GM20431 (cell line): ENCODE measurements around the gene NEO1.

Experiments
- in situ Hi-C: fragments of 300-500 bp; cut with MseI, MboI; formaldehyde crosslinking; loops from one replicate; pipeline ENCODE4 v1.15.0; 2020; ENCODE audit warnings: low sequenced_read_pairs; ENCODE audit not compliant: unreplicated experiment

Gene NEO1

DNA sequence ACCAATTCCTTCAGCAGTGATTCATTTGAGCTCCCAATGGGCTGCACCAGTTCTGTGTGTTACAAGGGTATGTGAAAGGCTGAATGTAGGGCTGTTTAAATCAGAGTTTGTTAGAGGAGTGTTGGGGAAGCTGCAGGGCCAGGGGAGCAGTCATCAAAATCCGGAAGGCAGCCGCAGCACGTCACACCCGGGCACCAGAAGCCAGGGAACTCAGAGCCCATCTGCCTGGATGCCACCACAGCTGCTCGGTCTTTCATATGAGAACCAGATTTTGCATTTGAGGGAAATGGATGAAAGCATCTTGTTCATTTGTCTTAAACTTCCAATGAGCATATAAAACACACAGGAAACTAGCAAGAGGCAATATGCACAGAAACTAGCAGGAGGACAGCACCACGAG is 24.2 kb upstream of the NEO1 start:
- in situ Hi-C loops: no loop called here

DNA sequence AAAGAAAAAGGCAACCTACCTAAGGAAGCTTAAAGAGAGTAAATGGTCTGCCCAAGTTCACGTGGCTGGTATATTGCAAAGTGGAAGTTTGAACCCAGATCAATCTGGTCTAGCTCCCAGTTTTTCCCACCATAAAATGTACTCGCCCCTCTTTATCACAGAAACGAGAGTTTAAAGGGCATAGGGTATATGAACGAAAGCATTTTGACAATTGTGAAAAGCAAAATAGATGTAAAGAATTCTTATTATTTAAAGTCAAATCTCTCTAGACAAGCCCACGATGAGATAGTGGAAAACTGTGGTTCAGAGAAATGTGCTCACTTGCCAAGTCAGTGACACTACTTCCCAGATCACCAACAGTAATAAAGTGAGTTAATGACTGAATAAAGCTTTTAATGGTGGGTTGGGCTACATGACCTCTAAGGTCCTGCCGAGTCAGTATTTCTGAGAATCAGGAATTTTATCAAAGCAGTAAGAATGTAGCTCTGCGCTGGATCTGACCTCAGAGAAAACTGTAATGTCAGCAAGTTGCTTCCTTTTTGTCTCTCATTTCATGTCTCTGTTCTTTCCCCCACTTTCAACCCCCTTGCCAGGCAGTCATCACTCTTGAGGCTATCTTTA is 23.3 kb upstream of the NEO1 start:
- in situ Hi-C loops: no loop called here

DNA sequence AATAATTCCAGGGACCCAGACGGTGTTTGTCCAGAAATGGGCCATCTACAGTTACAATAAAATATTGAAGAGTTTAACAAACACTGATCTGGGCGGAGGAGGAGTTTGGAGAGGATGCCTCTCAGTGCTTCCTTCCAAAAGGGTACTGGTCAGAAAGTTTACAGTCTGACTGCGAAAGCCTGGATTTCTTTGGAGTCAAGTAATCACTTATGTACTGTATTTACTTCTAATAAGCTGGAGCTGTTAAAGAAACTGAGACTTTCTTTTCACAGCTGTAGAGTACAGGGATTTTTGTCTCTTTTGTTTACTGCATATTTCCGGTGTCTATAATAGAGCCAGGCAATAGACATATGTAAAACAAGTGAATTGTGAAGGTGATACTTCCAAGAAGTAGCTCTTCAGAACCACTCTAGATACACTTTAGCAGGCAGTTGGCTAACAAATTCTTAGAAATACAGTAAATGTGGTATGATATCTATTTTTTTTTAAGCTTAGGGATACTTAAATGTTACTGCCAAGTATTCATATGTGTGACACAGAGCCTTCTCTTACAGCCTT is 22.1 kb upstream of the NEO1 start:
- in situ Hi-C loops: no loop called here

DNA sequence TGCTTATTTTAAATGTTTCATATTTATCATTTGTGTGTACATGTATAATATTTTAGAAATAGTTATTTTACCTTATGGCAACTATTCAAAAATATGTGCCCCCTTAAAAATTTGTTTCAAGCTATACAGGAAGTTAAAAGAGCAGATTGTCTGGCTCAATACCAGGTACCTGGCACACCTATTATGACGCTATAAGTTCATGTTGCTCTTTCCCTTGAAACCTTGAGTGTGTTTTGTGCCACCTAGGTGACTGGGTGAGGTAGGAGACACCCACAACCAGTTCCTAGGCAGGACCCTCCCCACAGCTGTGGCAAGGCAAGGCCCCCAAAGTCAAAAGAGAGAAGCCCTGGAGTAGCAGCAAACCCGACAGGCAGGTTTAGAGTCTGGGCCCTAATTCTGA is 20.6 kb upstream of the NEO1 start:
- in situ Hi-C loops: no loop called here

DNA sequence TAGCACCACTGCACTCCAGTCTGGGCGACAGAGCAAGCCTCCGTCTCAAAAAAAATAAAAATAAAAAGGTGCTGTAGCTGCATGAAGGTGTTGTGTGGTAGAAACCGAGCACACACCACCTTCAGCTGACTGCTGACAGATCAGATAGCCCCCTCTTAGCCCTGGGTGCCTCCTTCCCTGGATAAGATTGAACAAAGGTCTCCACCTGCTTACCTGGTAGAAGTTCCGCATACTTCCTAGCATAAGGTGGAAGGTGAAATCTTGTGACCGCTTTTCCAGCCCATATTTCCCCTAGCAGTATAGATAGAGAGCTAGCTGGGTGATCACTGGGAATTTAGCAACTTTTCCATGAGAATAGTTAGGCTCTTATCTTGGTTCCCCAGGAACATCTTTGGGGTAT is 18.7 kb upstream of the NEO1 start:
- in situ Hi-C loops: no loop called here

DNA sequence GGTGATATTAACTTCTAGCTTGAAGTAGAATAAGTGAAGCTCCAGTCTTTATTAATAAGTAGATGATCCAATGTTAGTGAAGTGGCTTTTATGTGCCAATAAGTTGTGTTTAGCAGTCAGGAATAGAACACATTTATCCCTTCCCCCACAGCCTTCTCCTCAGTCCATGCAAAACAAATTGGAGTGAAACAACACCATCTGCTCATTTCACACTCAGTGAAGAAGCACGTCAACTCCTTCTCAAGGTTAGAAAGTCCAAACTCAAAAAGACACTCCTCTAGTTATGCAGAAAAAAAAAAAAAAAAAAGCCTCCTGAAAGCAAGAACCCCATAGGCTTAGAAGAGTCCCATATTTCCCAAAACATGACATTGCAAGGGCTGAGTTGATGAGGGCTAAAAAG is 18.0 kb upstream of the NEO1 start:
- in situ Hi-C loops: no loop called here

DNA sequence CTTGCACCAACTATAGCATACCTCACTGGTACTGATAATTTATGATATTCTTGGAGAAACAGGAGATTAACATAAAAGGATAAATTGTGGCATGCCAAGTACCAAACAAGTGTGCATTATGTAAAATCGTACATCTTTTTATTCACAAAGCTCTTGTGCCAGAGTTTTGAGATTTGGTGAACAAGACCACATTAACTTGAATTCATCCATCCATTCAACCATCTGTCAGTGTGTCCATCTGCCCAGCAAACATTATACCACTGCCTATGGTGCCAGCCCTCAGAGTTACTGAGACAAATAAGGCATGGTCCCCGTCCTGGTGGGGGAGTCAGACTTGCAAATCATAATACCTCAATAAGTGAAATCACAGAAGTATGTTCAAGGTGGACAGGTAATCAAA is 17.0 kb upstream of the NEO1 start:
- in situ Hi-C loops: no loop called here

DNA sequence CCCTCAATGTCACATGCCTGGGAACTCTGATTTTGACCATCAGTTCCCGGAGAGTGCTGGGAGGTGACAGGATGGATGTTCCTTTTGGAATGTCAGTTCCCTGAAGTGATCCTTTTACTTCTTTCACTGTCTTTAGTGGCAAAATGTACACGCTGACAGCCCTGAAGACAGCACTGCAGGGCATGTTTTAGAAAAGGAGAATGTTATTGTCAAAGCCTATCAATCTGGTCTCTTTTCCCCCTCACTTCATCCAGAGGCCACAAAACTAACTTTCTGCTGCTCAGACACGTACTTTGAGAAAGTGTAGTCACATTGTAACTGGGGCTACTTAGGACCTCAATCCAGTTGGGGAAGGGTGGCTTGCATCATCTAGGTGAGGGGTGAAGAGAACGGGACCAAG is 14.0 kb upstream of the NEO1 start:
- in situ Hi-C loops: no loop called here

DNA sequence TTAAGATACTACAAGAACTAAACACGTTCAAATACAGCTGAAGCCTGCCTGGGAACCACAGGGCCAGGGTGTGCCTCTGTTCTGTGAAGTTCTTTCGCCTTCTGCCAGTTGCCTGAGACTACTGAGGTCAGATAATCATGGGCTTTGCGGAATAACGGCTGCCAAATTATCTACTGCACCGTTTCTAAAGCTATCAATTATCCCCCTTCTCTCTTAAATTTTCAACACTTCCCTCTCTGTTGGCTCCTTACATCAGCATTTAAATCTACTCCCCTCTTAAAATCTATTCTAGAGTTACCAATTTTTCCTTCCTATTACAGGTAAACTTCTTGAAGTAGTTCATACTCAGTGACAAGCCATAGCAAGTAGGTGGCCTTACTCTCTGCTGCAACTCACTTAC is 6.2 kb upstream of the NEO1 start:
- in situ Hi-C loops: no loop called here

DNA sequence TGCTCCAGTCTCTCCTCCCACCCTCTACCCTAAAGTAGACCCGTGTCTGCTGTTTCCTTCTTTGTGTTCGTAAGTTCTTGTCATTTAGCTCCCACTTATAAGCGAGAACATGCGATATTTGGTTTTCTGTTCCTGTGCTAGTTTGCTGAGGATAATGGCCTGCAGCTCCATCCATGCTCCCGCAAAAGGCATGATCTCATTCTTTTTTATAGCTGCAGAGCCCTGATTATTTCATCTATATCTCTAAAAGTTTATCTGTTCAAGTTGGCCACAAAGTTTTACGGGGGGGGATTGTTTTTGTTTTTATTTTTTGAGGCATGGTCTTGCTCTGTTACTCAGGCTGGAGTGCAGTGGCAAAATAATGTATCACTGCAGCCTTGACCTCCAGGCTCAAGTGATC is 4.4 kb upstream of the NEO1 start:
- in situ Hi-C loops: no loop called here

DNA sequence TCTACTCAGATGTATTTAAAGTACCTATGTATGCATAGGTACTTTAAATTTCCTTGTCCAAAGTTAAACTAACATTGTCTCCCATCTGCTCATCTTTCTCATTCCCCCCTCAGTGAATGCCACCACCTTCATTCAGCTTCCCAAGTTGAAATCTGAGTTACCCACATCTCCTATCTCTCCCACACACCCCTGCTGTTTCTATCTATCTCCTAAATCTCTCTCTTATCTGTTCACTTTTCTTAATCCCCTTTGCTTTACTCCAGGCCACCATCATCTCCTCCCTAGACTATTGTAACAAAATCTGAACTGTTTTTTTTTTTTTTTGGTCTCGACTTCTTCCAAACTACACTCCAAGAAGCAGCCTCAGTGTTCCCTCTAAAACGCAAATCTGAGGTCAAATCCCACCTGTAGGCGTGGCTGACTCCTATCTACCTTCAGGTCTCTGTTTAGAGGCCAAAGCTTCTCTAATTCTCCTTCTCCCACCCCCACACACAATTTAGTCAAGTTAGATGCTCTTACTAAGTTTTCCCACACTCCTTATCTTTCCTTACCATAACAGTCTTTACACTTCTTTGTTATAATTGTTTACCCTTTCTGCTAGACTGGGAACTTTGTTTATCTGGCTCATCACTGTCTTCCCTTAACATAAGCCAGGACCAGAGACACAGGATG is 3.5 kb upstream of the NEO1 start:
- in situ Hi-C loops: no loop called here

DNA sequence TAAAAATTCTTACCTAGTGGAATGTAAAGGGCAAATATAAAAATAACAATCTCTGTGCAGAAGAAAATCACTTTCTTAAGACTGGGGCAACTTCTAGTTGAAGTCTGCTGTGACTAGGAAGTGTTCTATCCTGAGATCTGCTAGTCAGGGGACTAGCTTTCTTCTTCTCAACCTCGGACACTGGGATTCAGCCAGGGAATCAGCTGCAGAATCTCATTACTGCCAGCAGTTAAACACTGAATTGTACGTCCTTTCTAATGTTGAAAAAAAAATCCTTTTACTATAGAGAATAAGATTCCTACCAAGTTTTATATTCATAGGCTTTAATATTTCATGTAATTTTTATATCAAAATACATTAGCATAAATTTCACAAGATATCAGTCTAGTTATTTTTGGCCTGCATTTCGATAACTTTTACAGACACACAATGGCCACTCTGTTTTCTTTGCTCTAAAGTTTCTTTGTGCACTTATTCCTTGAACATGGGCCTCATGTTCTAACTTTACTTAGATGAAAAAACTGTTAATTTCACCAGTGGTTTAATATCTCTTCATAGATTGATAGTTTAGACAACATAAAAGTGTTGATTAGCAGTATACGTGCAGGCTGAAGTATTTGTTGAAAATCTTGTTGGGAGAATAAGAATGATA is 2.6 kb upstream of the NEO1 start:
- in situ Hi-C loops: no loop called here

DNA sequence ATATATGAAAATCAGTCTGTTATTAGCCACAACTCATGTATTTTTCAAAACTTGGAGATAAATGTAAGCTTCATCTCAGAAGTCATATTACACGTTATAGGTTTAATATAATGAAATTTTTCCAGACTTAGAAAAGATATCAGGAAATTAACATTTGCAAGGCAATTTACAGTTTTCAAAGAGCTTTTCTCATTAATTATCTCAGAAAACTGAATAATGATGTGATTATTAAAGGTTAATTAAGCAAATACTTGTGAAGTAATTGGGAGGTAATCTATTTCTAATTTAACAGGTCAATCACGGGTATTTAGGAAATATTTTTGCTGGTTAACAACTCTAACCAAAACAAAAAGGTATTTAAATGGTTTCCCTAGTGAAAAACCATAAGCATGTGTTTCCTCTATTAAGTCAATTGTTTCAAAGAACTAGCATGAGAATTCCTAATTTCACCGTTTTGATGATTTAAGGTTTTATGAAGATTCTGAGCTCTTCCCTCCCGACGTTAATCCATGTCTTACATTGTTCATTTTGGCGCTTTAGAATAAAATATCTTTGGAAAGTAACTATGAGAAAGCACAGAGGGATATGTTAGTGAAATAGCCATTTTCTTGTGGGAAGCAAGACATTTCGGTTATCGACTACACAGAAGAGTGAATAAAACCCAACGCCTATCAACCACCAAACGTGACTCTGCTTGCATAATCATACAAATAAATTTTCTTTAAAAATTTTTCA is 1.5 kb upstream of the NEO1 start:
- in situ Hi-C loops: no loop called here

DNA sequence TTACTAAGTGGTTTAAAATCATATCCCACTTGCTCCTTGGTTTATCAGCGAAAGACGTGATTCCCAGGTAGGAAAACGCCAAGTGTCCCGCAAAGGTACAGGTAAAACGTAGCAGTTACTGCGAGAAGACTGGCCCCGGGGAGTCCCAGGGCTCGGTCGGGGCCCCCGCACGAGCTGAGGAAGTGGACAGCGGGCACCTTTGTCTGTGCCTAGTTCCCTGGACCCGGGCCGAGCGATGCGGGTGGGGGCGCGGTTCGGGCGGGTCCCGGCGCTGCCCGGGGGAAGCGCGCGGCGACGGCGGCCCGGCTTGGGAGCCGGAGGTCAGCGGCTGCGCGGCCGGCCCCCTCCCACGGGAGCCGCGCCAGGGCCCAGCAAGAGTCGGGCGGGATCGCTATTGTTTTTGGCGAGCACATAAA is 864 bp upstream of the NEO1 start:
- in situ Hi-C loops: no loop called here

DNA sequence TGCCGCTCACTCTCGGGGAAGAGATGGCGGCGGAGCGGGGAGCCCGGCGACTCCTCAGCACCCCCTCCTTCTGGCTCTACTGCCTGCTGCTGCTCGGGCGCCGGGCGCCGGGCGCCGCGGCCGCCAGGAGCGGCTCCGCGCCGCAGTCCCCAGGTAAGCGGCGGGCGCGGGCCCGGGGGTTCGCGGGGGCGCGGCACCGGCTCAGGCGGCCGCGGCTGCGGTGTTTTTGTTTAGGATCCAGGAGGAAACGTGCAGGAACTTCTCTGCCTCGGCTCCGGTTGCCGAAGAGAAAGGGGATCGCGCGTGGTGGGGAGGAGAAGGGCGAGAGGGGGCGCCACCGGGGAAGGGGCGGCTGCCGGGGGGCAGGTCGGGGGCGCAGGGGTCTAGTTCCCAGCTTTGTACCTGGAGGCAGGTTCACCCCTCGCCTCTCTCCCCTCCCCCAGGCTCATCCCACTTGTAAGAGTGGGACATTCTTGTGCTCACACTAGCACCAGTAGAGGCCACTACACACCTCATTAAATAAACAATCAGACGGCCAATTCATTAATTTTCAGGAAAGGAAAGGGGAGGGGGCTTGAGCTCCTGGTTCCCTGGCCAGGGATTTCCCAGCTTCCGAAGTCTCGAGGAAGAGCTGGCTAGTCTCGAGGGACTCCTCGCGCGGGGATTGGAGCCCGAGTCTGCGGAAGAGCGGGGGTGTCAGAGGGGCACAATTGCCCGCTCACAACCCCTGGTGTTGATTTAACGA is 562 bp downstream of the NEO1 start:
- in situ Hi-C loops: no loop called here

DNA sequence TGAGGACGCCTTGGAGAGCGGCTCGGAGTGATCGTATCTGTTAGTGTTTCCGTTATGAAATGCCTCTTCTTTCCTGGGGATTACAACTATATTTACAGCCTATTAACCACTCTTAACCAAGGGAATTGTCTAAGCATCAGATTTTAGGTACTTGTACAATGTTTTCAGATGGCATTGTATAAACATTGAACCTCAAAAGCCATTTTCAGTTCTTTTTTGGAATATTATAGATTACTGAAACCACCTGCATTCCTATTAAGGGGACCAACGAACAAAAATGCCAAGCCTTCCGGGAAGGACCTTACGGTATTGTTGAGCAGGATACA is 1.1 kb downstream of the NEO1 start:
- in situ Hi-C loops: no loop called here

DNA sequence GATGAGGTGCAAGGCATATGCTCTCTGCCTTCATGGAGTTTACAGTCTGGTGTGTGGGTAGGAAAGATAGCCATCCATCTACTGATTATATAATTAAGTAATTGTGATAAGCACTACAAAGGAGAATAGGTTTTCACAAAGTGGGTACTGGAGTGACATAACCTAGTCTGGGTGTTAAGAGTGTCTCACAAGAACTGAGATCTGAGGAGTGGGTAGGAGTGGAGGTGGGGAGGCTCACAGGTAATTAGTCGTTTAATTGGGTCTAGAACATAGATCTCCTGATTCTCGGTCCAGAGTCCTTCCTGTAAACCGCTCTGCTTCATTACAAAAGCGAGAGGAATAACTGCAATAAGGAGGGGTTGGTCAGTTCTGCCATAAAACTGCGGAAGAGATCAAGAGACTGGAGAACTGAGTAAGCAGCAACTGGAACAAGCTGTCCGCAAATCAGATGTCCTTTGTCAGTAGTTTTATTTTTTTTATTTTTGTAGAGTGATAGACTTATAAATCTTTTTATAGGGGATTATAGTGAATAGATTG is 2.2 kb downstream of the NEO1 start:
- in situ Hi-C loops: no loop called here

DNA sequence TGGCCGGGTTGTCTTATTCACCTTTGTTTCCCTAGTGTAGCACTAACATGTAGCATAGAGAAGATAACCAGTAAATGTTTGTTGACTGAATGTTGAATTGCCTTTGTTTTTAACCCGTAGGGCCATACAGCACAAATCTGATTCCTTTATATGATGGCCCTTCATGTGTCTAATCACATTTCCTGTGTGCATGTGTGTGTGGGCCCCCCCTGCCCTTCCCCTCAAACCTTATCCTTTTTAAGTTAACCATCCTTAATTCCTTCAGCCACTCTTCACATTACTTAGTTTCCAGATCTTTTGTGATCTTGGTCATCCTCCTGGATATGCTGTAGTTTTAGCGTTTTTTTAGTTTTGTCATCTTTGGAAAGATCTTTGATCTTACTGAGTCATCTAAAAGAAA is 4.2 kb downstream of the NEO1 start:
- in situ Hi-C loops: no loop called here

DNA sequence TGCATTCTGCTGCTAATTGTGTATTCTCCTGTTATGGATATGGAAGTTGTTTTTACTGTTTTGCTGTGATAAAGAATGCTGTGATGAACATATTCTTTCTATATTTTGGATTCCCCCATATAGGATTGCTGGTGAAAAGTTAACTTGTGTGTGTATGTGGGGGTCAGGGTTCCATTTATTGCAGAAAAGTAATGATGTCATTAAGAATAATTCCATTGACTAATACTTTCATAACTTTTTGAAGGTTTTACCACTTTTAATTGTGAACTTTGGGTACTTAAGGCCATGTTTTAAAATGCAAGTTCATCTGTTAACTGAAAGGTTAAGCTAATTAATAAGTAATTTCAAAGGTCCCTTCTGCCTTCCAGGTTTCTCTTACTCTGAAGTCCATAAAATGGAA is 6.2 kb downstream of the NEO1 start:
- in situ Hi-C loops: no loop called here

DNA sequence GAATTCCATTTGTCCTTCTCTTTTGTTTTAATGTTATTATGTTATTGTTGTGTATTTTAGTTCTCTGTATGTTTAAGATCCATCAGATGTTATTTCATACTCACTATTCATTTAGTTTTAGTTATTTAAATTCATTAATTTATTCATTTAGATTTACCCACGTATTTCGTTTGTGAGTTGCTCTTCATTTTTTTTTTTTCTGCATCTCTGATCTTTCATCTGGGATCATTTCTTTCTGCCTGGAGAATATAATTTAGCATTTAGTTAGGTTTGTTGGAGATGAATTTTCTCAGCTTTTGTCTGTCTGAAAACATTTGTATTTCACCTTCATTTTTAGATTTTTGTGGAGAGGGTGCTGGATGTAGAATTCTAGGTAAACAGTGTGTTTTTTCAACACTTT is 12.9 kb downstream of the NEO1 start:
- in situ Hi-C loops: no loop called here
